Dermis microvascular lymphatic vessel endothelial cell (primary cell): ENCODE data around the gene TP53AIP1. TPM values are rescaled to one million over a fixed set of nuclear protein-coding genes. Genes with fewer than 3 reads are reported as not detected.

ENCODE experiments used
- DNase-seq, 2 donors: peaks; one replicate each; pipeline versions ENCODE4 v3.0.0 to v3.0.0-alpha.2; 2010; ENCODE audit warnings: low read depth in 2 of 2
- total RNA-seq: library from RNA; depleted of rRNA; stranded (reverse); fragments of >200 nt; gene quantifications from 2 replicates; pipeline ENCODE4 v1.2.1, GENCODE V29; 2014

TP53AIP1 gene
- total RNA-seq, 1 donor from 2014 or later: not detected

- DNase-seq: no peak
These were observed 36.3 kb downstream of the TP53AIP1 start for GRCh38 chr11:128906185-128907050.

GRCh38 chr11:128905345-128906184 lies 37.1 kb downstream of the TP53AIP1 start:
- peak in 1 of 2 donors; percentile 15 for DNase-seq

- peak in 1 of 2 donors; percentile 11 for DNase-seq
These were observed 37.9 kb downstream of the TP53AIP1 start for GRCh38 chr11:128904656-128905344.

- DNase-seq: no peak
These were observed 38.4 kb downstream of the TP53AIP1 start for GRCh38 chr11:128904303-128904655.

GRCh38 chr11:128903248-128904061 lies 39.2 kb downstream of the TP53AIP1 start:
- DNase-seq: no peak

- no peak for DNase-seq
These were observed 40.1 kb downstream of the TP53AIP1 start for GRCh38 chr11:128902515-128903066.

GRCh38 chr11:128901653-128902514 lies 40.8 kb downstream of the TP53AIP1 start:
- no peak for DNase-seq

GRCh38 chr11:128900468-128900867 lies 42.2 kb downstream of the TP53AIP1 start:
- no peak for DNase-seq

- DNase-seq: no peak
These were observed 43.9 kb downstream of the TP53AIP1 start for GRCh38 chr11:128898580-128899344.

GRCh38 chr11:128897826-128898225 lies 44.8 kb downstream of the TP53AIP1 start:
- DNase-seq: no peak

- no peak for DNase-seq
These were observed 46.3 kb downstream of the TP53AIP1 start for GRCh38 chr11:128896356-128896755.

- DNase-seq: no peak
These were observed 47.1 kb downstream of the TP53AIP1 start for GRCh38 chr11:128895526-128895925.

GRCh38 chr11:128894685-128895084 lies 48.0 kb downstream of the TP53AIP1 start:
- no peak for DNase-seq

GRCh38 chr11:128894286-128894681 lies 48.4 kb downstream of the TP53AIP1 start:
- DNase-seq: no peak

GRCh38 chr11:128893578-128894285 lies 48.9 kb downstream of the TP53AIP1 start:
- no peak for DNase-seq

- no peak for DNase-seq
These were observed 49.7 kb downstream of the TP53AIP1 start for GRCh38 chr11:128892866-128893565.

- DNase-seq: no peak
These were observed 50.7 kb downstream of the TP53AIP1 start for GRCh38 chr11:128891913-128892398.
